Measurements from ENCODE around the gene POTEI. TPM values are rescaled to one million over a fixed set of nuclear protein-coding genes. Genes with fewer than 3 reads are reported as not detected.
"Not testable (repeated sequence)": the region's sequence is repeated elsewhere in the genome, so short reads cannot be mapped to it uniquely, and the experiment has no call there.

The POTEI gene
- total RNA-seq, 4 donors from 2014 or later: not detected

DNA sequence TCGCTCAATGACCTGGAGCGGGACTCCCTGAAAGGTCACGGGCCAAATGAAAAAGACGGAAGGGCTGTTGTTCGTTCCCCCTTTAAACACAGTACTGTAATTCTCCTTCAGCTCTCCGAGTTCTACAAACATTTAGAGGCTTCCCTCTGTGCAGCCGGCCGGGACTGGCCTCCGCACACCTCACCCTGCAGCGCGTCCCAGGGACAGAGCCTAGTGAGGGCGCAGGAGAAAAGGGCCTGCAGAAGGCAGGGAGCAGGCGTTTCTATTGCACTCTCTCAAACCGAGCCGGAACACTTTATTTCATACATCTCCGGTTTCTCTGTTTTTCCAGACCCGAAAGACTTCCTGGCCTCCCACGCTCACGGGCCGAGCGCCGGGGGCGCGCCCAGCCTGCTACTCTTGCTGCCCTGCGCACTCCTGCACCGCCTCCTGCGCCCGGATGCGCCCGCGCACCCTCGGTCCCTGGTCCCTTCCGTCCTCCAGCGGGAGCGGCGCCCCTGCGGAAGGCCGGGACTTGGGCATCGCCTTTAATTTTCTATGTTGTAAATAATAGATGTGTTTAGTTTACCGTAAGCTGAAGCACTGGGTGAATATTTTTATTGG lies 18.3 kb upstream of the POTEI start:
- H3K4me3 ChIP-seq; H3K27me3 ChIP-seq; H3K4me1 ChIP-seq; H3K9me3 ChIP-seq; H3K36me3 ChIP-seq; H3K27ac ChIP-seq; DNase-seq (ENCODE audit: low spot score in 2 of 2): not testable (repeated sequence)
- WGBS, 2 donors: no CpG with 5 or more reads among the region's 40 CpGs

DNA sequence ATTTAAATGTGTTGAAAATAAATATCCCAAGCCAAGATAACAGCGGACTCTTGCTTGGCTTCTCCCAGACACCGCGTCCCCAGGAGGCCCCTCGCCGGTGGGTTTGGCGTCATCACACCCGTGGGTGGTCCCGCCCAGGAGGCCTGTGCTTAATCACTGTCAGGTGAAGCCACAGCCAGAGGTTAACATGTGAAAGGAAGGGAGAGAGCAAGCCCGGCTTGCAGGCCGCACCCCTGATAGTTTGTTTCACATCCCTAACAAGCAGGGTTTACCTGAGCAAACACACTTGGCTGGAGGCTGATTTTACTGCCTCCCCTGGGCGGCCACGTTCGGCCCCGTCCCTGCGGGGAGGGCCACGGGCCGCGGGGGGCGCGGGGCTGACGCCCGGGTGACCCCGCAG lies 13.3 kb upstream of the POTEI start:
- H3K36me3 ChIP-seq; H3K4me3 ChIP-seq; H3K27ac ChIP-seq; H3K27me3 ChIP-seq; H3K9me3 ChIP-seq; DNase-seq (ENCODE audit: low spot score in 2 of 2); H3K4me1 ChIP-seq: not testable (repeated sequence)
- WGBS, 2 donors: no CpG with 5 or more reads among the region's 23 CpGs

DNA sequence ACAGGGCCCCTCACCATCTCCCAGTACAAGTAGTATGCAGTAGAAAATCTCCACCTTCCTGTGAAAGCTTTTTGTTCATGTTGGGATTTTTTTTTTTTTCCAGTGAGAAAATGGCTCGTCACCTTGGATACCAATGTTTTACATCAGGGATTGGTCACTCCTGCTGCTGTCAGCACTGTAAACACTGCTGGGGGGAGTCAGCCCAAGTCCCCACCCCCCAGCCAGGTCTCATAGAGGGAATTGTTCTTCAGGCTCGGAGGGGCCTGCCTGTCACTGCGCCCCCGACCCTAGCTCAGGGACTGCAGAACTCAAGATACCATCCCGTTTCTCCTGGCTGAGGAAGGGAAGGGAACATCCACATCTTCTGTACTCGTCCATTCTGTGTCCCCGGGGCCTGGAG lies 11.9 kb upstream of the POTEI start, which contains the start of gene CFC1B:
TSS of gene CFC1B (plus strand) at position 231 of the 400 bp plus-strand sequence. CDS start 263 bp downstream, outside the sequence.
- H3K9me3 ChIP-seq; H3K27me3 ChIP-seq; DNase-seq (ENCODE audit: low spot score in 2 of 2); H3K36me3 ChIP-seq; H3K27ac ChIP-seq; H3K4me3 ChIP-seq; H3K4me1 ChIP-seq: not testable (repeated sequence)
- no CpG with 5 or more reads among the region's 7 CpGs for WGBS, 2 donors

DNA sequence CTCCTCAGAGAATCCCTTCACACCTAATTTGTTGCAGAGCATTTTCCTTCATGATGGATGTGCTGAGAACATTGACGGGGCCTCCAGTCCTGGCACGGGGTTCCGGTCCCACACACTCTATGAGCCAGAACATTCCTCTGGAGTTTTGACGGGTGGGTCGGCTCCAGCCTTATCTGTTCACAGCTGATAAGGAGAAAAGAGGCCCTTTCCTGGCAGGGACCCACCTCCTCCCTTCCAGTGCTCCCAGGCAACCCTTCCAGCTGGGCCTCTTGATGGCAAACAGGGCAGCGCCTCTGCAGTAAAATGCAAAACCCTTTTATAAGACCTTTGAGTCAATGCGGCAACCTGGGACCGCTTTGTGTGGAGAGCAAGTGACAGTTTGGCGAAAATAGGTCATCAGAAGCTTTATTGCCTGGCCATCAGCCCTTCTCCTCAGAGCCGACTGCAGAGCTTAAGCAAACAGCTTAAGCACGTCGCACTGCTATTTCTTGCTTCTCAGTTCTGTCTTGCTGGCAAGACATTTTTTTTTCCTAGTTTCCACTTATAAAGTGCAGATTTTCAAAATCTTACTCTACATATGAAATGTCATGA lies 9.5 kb upstream of the POTEI start:
- not testable (repeated sequence) for H3K9me3 ChIP-seq; DNase-seq (ENCODE audit: low spot score in 2 of 2)
- WGBS, 2 donors: no CpG with 5 or more reads among the region's 12 CpGs

DNA sequence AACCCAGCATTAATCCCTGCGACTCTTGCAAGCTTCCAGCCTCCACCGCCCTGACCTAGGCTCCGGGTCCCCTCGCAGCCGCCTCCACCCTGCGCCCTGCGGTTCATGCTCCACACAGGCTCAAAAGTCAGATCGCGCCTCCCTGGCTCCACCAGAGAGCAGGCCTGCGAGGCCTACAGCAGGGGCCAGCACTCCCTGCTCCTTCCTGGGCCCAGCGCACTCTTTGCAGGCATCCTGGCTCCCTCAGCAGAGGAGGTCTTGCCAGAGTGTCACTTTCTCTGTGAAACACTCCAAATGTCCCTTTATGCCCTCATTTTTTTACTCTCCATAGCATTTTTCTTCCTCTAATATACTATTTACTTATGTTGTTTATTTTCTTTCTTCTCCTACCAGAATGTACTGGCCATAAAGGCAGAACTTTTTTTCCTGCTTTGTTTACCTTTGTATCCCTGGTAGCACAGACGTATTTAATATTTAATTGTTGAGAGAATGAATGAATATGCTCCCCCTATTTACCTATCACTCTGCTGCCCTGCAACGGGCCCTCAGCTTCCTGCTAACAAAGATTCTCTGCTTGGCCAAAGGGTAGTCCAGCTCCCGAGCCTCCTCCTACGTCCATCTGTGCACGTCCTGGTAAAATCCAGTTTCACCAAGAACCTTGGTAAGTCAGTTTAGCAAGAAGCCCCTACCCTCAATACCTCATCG lies 2.8 kb upstream of the POTEI start:
- H3K27ac ChIP-seq; H3K27me3 ChIP-seq; H3K4me1 ChIP-seq; H3K4me3 ChIP-seq; H3K36me3 ChIP-seq; H3K9me3 ChIP-seq; DNase-seq (ENCODE audit: low spot score in 2 of 2): not testable (repeated sequence)
- 83 to 90% methylated on average over 5 of the region's 17 CpGs for WGBS, 2 donors

More for the DNA sequence above, 9.5 kb upstream of the POTEI start:
- not testable (repeated sequence) for H3K36me3 ChIP-seq, H3K27ac ChIP-seq, H3K4me1 ChIP-seq, H3K27me3 ChIP-seq, H3K4me3 ChIP-seq

DNA sequence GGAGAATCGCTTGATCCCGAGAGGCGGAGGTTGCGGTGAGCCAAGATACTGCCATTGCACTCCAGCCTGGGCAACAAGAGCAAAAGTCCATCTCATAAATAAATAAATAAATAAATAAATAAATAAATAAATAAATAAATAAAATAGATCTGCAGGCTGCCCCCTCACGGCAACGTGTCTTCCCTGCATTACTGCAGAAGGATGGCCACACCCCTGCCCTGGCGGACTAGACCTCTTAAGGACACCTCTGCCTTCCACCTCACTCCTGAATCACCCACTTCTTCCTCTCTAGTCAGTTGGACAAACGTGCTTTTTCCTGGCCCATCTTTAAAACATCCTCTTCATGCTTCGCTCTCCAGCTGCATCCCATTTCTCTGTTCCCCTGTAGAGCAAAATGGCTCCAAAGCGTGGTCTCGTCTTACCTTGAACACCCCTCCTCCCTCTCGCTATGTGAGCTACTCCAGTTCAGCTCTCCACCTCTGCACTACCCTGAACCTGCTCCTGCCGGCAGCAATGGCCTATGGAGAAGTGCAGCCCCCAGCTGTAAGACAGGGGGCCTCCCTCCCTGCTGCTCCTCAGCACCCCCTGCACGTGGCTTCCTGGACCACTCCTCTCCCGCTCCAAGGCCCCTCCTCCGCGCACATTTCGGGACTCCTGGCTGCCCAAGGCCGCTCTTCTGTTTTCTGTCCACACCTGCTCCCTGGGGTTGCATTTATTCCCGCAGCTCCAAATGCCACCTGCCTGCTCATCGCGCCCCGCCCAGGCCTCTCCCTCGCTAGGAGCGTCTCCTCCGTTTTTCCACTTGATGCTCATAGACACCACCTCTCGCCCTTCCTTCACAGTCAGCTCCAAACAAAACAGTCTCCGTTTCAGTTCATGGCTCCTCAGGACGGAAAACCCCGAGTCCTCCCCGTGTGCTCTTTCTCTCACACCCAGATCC lies 1.9 kb upstream of the POTEI start:
- not testable (repeated sequence) for H3K27ac ChIP-seq; H3K4me1 ChIP-seq; H3K4me3 ChIP-seq; DNase-seq (ENCODE audit: low spot score in 2 of 2); H3K27me3 ChIP-seq; H3K36me3 ChIP-seq; H3K9me3 ChIP-seq
- no CpG with 5 or more reads among the region's 31 CpGs for WGBS, 2 donors

DNA sequence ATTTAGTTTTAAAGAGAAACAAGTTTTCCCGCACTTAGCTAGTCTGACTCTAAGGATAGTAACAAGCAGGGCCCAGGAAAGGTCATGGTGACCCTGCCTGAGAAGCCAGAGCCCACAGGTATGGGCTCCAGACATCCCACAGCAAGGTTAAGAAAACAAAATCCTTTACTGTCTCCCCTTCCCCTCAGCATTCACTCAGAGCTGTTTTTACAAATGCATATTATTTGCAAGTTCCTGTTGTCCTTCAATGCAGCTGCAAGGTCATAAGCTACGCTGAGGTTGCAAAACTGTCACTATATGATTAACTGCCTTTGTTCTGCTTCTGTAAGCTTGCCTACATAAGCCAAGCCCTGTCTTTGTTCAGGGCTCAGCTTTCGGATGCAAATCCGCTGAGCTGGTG lies 18.1 kb downstream of the POTEI start:
- not testable (repeated sequence) for H3K36me3 ChIP-seq; H3K4me3 ChIP-seq; H3K27ac ChIP-seq; DNase-seq (ENCODE audit: low spot score in 2 of 2); H3K4me1 ChIP-seq; H3K27me3 ChIP-seq; H3K9me3 ChIP-seq
- WGBS, 2 donors: 0% methylated on average over 1 of the region's 4 CpGs; no CpG with 5 or more reads in 1 of the 2 donors

DNA sequence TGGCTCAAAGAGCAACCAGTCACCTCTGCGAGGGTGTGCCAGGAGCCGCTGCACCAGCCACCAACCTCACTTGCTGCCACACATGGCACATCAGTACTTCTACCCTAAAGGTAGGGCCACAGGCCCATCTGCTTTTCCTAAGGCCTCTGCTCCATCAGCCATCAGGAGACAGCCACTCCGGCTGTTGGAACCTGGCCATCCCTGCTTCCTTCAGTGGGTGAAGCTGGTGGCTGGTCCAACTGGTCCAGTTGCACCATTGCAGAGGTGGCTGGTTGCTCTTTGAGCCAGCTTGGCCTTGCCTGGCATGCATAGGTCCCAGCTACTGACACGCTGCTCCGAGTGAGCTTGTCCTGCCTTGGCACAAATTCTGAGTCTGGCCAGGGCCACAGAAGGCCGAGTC lies 53.7 kb downstream of the POTEI start:
- not testable (repeated sequence) for H3K27me3 ChIP-seq; DNase-seq (ENCODE audit: low spot score in 2 of 2); H3K36me3 ChIP-seq; H3K4me3 ChIP-seq; H3K9me3 ChIP-seq; H3K27ac ChIP-seq; H3K4me1 ChIP-seq
- 84 to 95% methylated on average over 2 to 3 of the region's 6 CpGs for WGBS, 2 donors

DNA sequence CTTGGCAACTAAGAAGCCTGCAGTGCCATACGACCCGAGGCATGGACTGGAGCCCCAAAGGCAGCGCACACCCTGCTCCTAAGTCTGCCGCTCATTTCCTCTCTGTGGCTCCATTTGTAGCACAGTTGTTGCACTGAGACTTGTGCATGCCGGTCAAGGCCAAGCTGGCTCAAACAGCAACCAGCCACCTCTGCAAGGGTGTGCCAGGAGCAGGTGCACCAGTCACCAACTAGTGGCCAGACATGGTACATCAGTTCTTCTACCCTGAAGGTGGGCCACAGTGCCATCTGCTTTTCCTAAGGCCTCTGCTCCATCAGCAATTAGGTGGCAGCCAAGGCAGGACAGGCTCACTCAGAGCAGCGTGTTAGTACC lies 54.4 kb downstream of the POTEI start:
- DNase-seq (ENCODE audit: low spot score in 2 of 2); H3K4me3 ChIP-seq; H3K36me3 ChIP-seq; H3K27me3 ChIP-seq; H3K27ac ChIP-seq; H3K4me1 ChIP-seq; H3K9me3 ChIP-seq: not testable (repeated sequence)
- 82 to 92% methylated on average over 5 to 6 of the region's 6 CpGs for WGBS, 2 donors

DNA sequence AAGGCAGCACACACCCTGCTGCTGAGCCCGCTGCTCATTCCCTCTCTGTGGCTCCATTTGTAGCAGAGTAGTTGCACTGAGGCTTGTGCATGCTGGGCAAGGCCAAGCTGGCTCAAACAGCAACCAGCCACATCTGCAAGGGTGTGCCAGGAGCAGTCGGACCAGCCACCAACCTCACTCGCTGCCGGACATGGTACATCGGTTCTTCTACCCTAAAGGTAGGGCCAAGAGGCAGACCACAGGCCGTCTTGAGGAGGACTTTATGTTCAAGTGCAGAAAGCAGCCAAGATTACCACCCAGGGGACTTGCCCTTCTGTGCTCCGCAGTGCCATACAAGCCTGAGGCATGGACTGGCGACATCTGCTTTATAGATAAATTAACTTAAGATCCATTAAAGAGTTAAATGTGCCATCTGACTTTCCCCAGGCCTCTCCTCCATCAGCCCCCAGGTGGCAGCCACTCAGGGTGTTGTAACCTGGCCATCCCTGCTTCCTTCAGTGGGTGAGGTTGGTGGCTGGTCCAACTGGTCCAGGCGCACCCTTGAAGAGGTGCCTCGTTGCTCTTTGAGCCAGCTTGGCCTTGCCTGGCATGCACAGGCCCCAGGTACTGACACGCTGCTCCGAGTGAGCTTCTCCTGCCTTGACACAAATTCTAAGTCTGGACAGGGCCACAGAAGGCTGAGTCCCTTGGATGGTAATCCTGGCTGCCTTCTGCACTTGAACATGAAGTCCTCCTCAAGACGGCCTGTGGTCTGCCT lies 55.0 kb downstream of the POTEI start:
- WGBS, 2 donors: 85 to 98% methylated on average over 6 to 7 of the region's 13 CpGs
- H3K27ac ChIP-seq; H3K4me3 ChIP-seq; H3K36me3 ChIP-seq; H3K27me3 ChIP-seq; H3K4me1 ChIP-seq; DNase-seq (ENCODE audit: low spot score in 2 of 2); H3K9me3 ChIP-seq: not testable (repeated sequence)

DNA sequence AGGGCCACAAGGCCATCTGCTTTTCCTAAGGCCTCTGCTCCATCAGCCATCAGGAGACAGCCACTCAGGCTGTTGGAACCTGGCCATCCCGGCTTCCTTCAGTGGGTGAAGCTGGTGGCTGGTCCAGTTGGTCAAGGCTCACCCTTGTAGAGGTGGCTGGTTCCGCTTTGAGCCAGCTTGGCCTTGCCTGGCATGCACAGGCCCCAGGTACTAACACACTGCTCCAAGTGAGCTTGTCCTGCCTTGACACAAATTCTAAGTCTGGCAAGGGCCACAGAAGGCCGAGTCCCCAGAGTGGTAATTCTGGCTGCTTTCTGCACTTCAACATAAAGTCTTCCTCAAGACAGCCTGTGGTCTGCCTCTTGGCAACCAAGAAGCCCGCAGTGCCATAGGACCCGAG lies 56.2 kb downstream of the POTEI start:
- 82% methylated on average over 2 of the region's 5 CpGs; no CpG with 5 or more reads in 1 of the 2 donors for WGBS, 2 donors
- DNase-seq (ENCODE audit: low spot score in 2 of 2); H3K9me3 ChIP-seq; H3K4me1 ChIP-seq; H3K36me3 ChIP-seq; H3K4me3 ChIP-seq; H3K27ac ChIP-seq; H3K27me3 ChIP-seq: not testable (repeated sequence)

DNA sequence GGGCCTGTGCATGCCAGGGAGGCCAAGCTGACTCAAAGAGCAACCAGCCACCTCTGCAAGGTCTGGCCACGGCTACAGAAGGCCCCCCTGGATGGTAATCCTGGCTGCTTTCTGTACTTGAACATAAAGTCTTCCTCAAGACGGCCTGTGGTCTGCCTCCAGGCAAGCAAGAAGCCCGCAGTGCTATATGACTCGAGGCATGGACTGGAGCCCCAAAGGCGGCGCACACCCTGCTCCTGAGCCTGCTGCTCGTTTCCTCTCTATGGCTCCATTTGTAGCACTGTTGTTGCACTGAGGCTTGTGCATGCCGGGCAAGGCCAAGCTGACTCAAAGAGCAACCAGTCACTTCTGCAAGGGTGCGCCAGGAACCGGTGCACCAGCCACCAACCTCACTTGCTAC lies 57.3 kb downstream of the POTEI start:
- not testable (repeated sequence) for H3K9me3 ChIP-seq; H3K4me1 ChIP-seq; H3K4me3 ChIP-seq; H3K27me3 ChIP-seq; H3K27ac ChIP-seq; H3K36me3 ChIP-seq; DNase-seq (ENCODE audit: low spot score in 2 of 2)
- 87 to 100% methylated on average over 1 to 10 of the region's 10 CpGs for WGBS, 2 donors

DNA sequence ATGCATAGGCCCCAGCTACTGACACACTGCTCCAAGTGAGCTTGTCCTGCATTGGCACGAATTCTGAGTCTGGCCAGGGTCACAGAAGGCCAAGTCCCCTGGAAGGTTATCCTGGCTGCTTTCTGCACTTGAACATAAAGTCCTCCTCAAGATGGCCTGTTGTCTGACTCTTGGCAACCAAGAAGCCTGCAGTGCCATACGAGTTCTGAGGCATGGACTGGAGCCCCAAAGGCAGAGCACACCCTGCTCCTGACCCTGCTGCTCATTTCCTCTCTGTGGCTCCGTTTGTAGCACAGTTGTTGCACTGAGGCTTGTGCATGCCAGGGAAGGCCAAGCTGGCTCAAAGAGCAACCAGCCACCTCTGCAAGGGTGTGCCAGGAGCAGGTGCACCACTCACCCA lies 57.9 kb downstream of the POTEI start:
- H3K4me3 ChIP-seq; H3K27me3 ChIP-seq; DNase-seq (ENCODE audit: low spot score in 2 of 2); H3K4me1 ChIP-seq; H3K27ac ChIP-seq; H3K36me3 ChIP-seq; H3K9me3 ChIP-seq: not testable (repeated sequence)
- WGBS, 2 donors: 41 to 72% methylated on average over 2 of the region's 3 CpGs
